HG02678 (cell line): ENCODE measurements around the gene ASB15.

Experiments
- ATAC-seq: cut with Tn5 transposase; IDR thresholded peaks from one replicate; pipeline ENCODE4 v1.9.1; 2021; ENCODE audit warnings: mild to moderate bottlenecking, moderate library complexity; ENCODE audit not compliant: unreplicated experiment

Gene ASB15

GRCh38 chr7:123661765-123662164 is 60.1 kb downstream of the ASB15 start:
- ATAC-seq, result no peak

GRCh38 chr7:123662293-123662692 is 60.7 kb downstream of the ASB15 start:
- ATAC-seq, result no peak

DNA sequence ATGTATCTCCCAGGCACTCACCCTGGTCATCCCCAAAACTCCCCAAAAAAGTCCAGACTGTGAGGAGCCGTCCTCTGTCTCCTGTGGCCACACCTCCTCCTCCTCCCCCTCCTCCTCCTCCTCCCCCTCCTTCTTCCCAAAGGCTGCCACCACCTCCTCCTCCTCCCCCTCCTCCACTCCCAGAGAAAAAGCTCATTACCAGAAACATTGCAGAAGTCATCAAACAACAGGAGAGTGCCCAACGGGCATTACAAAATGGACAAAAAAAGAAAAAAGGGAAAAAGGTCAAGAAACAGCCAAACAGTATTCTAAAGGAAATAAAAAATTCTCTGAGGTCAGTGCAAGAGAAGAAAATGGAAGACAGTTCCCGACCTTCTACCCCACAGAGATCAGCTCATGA is 61.1 kb downstream of the ASB15 start:
- ATAC-seq, result no peak

- ATAC-seq, result no peak
These were observed 61.6 kb downstream of the ASB15 start for GRCh38 chr7:123663200-123663599.

DNA sequence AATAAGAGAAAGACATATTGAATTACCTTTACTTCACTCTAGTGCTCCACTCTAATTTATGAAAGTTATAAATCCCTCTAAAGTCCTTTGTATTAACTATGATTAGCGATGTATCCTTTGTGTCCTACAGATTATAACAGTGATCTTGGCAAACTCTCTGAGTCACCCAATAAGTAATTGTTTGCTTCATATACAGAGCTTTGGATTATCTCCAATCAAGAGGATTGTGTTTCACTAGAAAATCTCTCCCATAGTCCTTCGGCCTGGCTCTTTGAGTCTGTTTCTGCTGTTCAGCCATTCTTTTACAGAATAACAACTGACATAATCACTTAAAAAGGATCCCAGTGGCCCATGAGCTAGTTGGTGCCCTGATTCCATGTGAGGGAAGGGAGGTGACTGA is 63.5 kb downstream of the ASB15 start:
- ATAC-seq, result no peak

- ATAC-seq, result no peak
These were observed 64.3 kb downstream of the ASB15 start for GRCh38 chr7:123665896-123666295.

- ATAC-seq, result no peak
These were observed 64.9 kb downstream of the ASB15 start for GRCh38 chr7:123666492-123666891.

DNA sequence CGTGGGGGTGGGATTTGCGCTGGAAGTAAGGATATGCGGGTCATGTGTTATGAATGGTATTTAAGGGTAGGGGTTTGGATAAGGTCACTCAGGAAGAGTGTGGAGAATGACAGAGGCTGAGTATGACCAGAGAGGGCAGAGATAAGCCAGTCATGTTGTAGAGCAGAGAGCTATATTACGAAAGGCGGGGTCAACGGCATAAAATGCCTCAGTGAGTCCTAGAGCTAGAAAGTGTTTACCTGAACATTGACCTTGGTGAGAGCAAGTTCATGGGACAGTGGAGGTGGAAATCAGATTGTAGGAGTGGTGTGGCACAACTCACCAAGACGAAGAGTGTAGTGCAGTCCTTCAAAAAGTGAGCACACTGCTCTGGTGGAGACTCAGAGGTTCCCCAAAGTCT is 67.9 kb downstream of the ASB15 start:
- no peak for ATAC-seq

DNA sequence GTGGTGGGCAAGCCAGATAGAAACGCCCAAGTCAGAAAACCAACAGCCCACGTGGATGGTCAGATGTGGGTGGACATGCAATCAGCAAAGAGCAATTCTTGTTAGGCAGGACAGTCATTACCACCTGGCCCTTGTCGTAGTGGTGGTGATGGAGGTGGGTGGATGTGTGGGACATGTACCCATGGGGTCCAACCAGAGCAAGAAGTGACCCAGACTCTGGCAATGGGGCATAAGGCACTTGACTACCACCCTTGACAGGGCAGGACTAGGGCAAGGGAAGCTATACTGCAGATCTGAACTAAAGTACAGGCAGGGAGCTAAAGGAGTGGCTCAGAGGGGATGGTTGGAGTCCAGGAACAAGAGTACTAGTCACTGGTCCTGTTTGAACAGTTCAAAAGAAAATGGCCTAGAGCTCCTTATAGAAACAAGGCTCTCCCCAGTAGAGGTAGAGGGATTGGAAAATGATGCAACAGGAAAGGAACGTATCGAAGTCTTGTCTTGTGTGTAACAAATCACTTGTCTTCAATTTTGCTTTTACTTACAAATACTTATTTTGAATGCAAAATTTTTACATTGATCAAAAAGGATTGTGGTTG is 71.6 kb downstream of the ASB15 start:
- no peak for ATAC-seq

DNA sequence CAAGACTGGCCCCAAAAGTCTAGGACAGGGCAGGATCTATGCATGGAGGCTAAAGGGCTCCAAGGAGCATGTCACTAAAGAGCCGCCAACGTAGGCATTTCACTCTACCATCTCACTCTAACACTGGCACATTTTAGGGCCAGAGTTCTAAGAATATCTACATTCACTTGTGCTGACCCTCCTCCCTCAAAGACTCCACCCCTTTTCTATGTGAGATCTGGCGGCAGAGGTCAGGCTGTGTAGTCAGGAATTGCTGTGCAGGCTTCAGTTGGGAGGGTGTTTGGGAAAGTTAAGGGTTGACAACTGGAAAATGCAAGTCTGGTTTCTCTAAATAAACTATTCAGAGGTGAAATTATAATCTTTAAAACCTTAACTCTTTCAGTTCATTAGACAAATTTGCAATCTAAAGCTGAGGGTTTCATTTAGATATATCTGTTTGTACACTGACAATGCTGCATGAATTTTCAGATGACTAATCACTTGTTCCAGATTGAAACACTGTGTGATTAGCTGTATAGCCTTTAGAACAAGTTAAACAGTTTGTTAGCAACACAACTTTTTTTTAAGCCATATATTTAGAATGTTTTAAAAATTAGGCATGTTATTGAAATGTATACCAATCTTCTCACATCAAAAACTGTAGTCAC is 72.3 kb downstream of the ASB15 start:
- no peak for ATAC-seq

DNA sequence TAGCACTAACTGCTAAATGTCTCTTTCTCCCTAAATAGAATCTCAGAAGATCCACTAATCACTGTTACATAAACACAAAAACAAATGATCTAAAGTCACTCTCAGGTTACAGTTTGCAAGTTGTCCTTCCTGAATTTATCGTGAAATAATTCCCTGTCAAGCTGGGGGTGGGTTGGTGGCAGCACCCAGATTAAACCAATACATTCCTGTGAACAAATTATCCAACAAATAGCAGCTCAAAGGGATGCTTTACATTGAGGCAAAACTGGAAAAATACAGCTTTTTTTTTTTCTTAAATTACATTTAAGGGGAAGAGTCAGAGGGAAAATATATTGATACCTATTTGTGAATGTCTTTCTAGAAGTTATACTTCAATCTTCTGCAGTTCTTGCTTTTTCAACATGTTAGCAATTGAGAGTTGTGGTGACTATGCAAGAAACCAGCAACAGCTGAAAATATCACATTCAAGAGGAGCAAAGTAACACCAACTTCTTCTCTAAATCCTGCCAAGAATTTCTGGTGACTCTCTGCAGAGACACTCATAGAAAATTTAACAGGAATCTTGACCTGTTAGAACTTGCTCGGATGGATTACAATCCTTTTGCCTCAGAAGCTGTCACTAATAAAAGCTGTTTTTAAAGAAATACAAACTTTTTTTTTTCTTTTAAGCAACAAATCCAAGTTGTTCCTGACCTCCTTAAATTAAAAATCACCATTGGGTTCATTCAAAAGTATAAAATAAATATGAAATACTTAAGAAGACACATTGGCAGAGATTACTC is 73.0 kb downstream of the ASB15 start:
- ATAC-seq, result no peak

DNA sequence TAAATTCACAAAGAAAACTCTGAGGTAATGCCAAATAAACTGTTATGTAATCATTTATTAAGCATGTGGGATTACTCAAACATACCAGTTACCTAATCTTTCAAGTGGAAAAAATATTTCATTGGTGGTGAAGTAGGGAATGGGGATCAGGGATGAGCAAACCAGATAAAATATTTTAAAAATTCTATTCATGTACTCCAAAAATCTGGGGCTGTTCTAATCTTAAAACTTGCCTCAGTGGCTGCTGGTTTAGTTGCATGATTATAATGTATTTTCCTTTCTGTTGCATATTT is 73.5 kb downstream of the ASB15 start:
- no peak for ATAC-seq

GRCh38 chr7:123677061-123677715 is 75.6 kb downstream of the ASB15 start:
- ATAC-seq, result no peak

GRCh38 chr7:123679614-123680013 is 78.0 kb downstream of the ASB15 start:
- no peak for ATAC-seq

DNA sequence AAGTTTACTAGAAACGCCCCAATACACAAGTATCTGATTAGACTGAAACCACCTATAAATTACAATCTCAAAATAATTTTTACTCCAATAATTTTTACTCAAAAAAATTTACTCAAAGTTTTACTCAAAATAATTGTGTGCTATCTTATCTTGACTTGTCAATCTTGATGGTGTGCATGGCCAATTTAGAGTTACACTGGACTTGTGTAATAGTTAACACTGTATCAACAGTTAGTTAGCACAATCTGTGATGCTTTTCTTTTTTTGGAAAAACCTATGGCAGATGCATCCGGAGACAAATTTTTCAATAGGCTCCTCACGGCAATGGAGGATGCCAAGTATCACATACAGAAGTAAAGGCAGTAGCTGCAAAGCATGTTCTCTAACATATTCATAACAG is 79.0 kb downstream of the ASB15 start:
- no peak for ATAC-seq

GRCh38 chr7:123681561-123681960 is 79.9 kb downstream of the ASB15 start:
- no peak for ATAC-seq

DNA sequence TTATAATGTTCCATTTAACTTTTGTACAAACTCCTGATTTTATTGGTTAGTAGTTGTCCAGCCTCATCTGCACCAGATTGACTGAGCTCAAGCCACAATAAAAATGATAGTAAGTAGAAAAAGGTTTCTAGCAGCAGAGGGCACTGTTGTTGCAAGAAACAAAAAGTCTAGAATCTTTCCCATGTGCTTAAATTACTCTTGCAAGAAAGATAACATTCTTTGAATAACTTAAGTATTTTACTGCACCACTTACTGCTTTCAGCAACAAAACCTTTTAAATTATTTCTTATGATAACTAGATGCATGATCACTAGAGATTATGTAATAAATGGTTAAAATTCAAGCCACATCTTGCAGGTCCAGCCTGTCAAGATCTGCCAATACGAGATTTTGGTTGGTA is 81.1 kb downstream of the ASB15 start:
- ATAC-seq, result peak; percentile 70

DNA sequence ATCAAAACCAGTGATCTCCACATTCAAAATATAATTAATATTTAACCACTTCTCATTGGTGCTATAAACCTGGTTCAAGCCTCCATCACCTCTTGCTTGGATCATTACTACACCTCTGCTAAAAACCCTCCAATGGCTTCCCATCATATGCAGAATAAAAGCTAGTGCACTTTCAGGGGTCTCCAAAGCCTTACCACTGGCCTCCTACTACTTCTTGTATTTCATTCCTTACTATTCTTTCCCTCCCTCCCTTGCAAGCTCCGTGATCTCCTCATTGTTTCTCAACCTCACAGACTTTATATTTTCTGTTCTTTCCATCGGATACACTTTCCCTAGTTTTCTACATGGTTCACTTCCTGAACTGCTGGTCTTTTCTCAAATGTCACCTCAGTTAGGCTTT is 85.5 kb downstream of the ASB15 start:
- ATAC-seq, result no peak

- no peak for ATAC-seq
These were observed 86.1 kb downstream of the ASB15 start for GRCh38 chr7:123687727-123688126.
